ENCODE measurements around the gene AMY1B.
"Not testable (repeated sequence)": the region's sequence is repeated elsewhere in the genome, so short reads cannot be mapped to it uniquely, and the experiment has no call there.

Gene AMY1B

GRCh38 chr1:103676335-103676734 lies 19.7 kb downstream of the AMY1B start:
- not testable (repeated sequence) for H3K79me2 ChIP-seq (ENCODE audit: control insufficient read depth, insufficient read depth, low read length, unreplicated experiment); H2AFZ ChIP-seq (ENCODE audit: low read length, unreplicated experiment); H3K27ac ChIP-seq (ENCODE audit: low read depth, low read length); H3K27me3 ChIP-seq (ENCODE audit: insufficient read depth, low read length); H3K4me1 ChIP-seq (ENCODE audit: control insufficient read depth, insufficient read depth, low read length, unreplicated experiment); H3K36me3 ChIP-seq (ENCODE audit: insufficient read depth, low read length); H3K4me3 ChIP-seq (ENCODE audit: low read depth, low read length)

GRCh38 chr1:103655460-103655859 lies 40.5 kb downstream of the AMY1B start, which contains the start of gene AMY1A:
AMY1A (plus strand) TSS chr1:103655760; CDS start chr1:103656331, 571 bp downstream.
- not testable (repeated sequence) for H3K27ac ChIP-seq (ENCODE audit: low read depth, low read length); H3K27me3 ChIP-seq (ENCODE audit: insufficient read depth, low read length); H3K4me1 ChIP-seq (ENCODE audit: control insufficient read depth, insufficient read depth, low read length, unreplicated experiment); H3K36me3 ChIP-seq (ENCODE audit: insufficient read depth, low read length); H3K79me2 ChIP-seq (ENCODE audit: control insufficient read depth, insufficient read depth, low read length, unreplicated experiment); H3K4me3 ChIP-seq (ENCODE audit: low read depth, low read length); H2AFZ ChIP-seq (ENCODE audit: low read length, unreplicated experiment)

GRCh38 chr1:103654133-103654532 lies 41.9 kb downstream of the AMY1B start:
- not testable (repeated sequence) for H3K4me3 ChIP-seq (ENCODE audit: low read depth, low read length); H3K27ac ChIP-seq (ENCODE audit: low read depth, low read length); H3K79me2 ChIP-seq (ENCODE audit: control insufficient read depth, insufficient read depth, low read length, unreplicated experiment); H3K36me3 ChIP-seq (ENCODE audit: insufficient read depth, low read length); H3K4me1 ChIP-seq (ENCODE audit: control insufficient read depth, insufficient read depth, low read length, unreplicated experiment); H2AFZ ChIP-seq (ENCODE audit: low read length, unreplicated experiment); H3K27me3 ChIP-seq (ENCODE audit: insufficient read depth, low read length)

- not testable (repeated sequence) for H3K36me3 ChIP-seq (ENCODE audit: insufficient read depth, low read length); H3K27me3 ChIP-seq (ENCODE audit: insufficient read depth, low read length); H2AFZ ChIP-seq (ENCODE audit: low read length, unreplicated experiment); H3K4me1 ChIP-seq (ENCODE audit: control insufficient read depth, insufficient read depth, low read length, unreplicated experiment); H3K27ac ChIP-seq (ENCODE audit: low read depth, low read length); H3K79me2 ChIP-seq (ENCODE audit: control insufficient read depth, insufficient read depth, low read length, unreplicated experiment); H3K4me3 ChIP-seq (ENCODE audit: low read depth, low read length)
These were observed 45.1 kb downstream of the AMY1B start for GRCh38 chr1:103650889-103651288.

GRCh38 chr1:103650305-103650704 lies 45.7 kb downstream of the AMY1B start:
- H3K4me1 ChIP-seq (ENCODE audit: control insufficient read depth, insufficient read depth, low read length, unreplicated experiment); H3K79me2 ChIP-seq (ENCODE audit: control insufficient read depth, insufficient read depth, low read length, unreplicated experiment); H3K27ac ChIP-seq (ENCODE audit: low read depth, low read length); H3K36me3 ChIP-seq (ENCODE audit: insufficient read depth, low read length); H2AFZ ChIP-seq (ENCODE audit: low read length, unreplicated experiment); H3K27me3 ChIP-seq (ENCODE audit: insufficient read depth, low read length); H3K4me3 ChIP-seq (ENCODE audit: low read depth, low read length): not testable (repeated sequence)

GRCh38 chr1:103643908-103644307 lies 52.1 kb downstream of the AMY1B start:
- H3K79me2 ChIP-seq (ENCODE audit: control insufficient read depth, insufficient read depth, low read length, unreplicated experiment); H3K4me1 ChIP-seq (ENCODE audit: control insufficient read depth, insufficient read depth, low read length, unreplicated experiment); H3K36me3 ChIP-seq (ENCODE audit: insufficient read depth, low read length); H3K4me3 ChIP-seq (ENCODE audit: low read depth, low read length); H3K27ac ChIP-seq (ENCODE audit: low read depth, low read length); H3K27me3 ChIP-seq (ENCODE audit: insufficient read depth, low read length); H2AFZ ChIP-seq (ENCODE audit: low read length, unreplicated experiment): not testable (repeated sequence)

- H3K79me2 ChIP-seq (ENCODE audit: control insufficient read depth, insufficient read depth, low read length, unreplicated experiment); H3K4me3 ChIP-seq (ENCODE audit: low read depth, low read length); H3K4me1 ChIP-seq (ENCODE audit: control insufficient read depth, insufficient read depth, low read length, unreplicated experiment); H3K36me3 ChIP-seq (ENCODE audit: insufficient read depth, low read length); H3K27me3 ChIP-seq (ENCODE audit: insufficient read depth, low read length); H3K27ac ChIP-seq (ENCODE audit: low read depth, low read length); H2AFZ ChIP-seq (ENCODE audit: low read length, unreplicated experiment): not testable (repeated sequence)
These were observed 54.8 kb downstream of the AMY1B start for GRCh38 chr1:103641194-103641593.

Measured in ACC112 (cell line).